KOPT-K1 (cell line): ENCODE results near the gene ANO2.
"Not testable (repeated sequence)": the region's sequence is repeated elsewhere in the genome, so short reads cannot be mapped to it uniquely, and the experiment has no call there.

Experiments used
- H3K27ac ChIP-seq: fragments of 200-600 bp; sonication (generic); 2 replicates; pipeline ENCODE4 v1.5.1; 2016; ENCODE audit warnings: antibody characterized with exemption, mild to moderate bottlenecking, low read depth, low read length; ENCODE audit not compliant: poor library complexity, severe bottlenecking
- H3K36me3 ChIP-seq: fragments of 200-600 bp; sonication (generic); 2 replicates; pipeline ENCODE4 v1.5.1; 2017; ENCODE audit warnings: antibody characterized with exemption, mild to moderate bottlenecking, low read length, moderate library complexity; ENCODE audit not compliant: insufficient read depth
- H3K9me3 ChIP-seq: fragments of 200-600 bp; sonication (generic); 2 replicates; pipeline ENCODE4 v1.5.1; 2017; ENCODE audit warnings: antibody characterized with exemption, low read length, mild to moderate bottlenecking; ENCODE audit not compliant: insufficient read depth, poor library complexity, severe bottlenecking

The ANO2 gene

DNA sequence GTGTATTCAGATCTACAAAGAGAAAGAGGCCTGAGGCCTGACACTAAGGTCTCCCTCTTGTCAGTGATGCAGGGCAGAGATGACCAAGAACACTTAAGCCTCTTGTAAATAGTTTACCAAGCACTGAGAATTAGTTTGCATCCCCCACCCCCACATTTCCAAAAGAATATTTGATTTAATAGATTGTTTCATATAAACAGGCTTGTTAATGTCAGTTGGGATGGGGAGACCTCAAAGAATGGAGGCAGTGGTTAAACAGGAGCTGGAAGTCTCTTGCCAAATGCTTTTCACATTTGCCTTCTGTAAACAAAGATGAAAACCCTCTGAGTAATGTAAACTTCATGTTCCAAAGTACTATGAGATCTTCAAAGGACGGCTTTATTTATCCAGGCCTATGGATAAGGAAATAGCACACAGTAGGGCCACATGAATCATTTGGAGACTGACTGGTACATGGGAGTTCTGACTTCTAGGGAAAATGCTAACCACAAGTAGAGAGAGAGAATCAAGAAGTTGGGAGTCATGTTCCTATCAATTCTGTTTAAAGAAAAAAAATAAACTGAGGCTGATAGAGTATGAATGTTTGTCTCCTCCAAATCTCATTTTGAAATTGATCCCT lies 234.7 kb downstream of the ANO2 start:
- no peaks in the 10 kb centered on the region for H3K9me3 ChIP-seq
- H3K27ac ChIP-seq = no peak overlapping the region
- no peaks in the 10 kb centered on the region for H3K36me3 ChIP-seq

DNA sequence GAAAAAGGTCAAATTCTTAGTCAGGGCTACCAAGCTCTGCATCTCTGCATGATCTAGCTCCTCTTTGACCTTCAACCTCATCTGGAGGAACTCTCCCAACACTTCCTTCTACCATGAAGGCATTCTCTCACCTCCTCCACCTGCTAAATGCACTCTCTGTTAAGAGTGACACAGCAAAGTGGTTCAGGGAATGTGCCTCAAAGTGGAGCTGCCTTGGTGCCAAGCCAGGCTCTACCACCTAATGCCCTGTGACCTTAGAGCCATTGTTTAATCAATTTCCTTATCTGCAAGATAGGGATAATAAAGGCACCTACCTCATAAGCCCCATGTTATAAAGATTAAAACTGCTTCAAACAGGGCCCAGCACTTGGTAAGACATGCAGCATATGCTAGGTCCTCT lies 236.7 kb downstream of the ANO2 start:
- no peak overlapping the region for H3K27ac ChIP-seq
- no peaks in the 10 kb centered on the region for H3K36me3 ChIP-seq
- H3K9me3 ChIP-seq = no peaks in the 10 kb centered on the region

DNA sequence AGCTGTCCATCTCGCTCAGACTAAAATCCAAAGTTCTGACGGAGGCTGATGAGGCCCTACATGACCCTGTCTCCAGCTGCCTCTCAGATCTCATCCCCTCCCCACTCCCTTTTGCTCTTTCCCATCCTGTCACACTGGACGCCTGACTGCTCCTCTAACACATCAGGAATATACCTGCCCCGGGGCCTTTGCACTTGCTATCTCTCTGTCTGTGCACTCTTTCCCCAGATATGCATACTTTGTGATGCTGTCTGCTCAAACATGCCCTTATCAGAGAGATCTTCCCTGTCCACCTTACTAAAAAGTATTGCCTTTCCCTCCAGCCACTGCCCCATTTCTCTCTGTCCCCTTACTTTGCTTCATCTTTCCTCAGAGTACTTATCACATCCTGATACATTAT lies 238.8 kb downstream of the ANO2 start:
- Histone ChIP-seq H3K36me3 (no peaks in the 10 kb centered on the region), H3K9me3 (no peaks in the 10 kb centered on the region), H3K27ac (no peak overlapping the region)

DNA sequence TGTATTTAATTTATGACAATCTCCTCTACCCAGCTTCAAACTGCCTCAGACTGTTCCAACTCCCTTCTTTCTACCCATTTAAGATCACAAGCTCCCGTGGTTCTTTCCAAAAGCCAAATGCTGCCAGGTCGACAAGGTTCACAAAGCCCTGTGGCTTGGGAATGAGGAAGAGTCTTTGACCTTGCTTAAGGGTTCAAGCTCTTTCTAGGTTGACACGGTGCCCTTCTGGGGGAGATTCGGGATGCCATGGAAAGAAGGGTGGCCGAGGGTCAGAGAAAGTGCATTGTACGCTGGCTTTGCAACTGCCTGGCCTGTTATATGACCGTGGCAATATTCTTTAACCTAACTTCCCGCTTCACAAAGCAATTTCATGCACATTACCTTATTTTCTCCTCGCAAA lies 239.3 kb downstream of the ANO2 start:
- Histone ChIP-seq H3K9me3 (no peaks in the 10 kb centered on the region), H3K27ac (no peak overlapping the region), H3K36me3 (no peaks in the 10 kb centered on the region)

DNA sequence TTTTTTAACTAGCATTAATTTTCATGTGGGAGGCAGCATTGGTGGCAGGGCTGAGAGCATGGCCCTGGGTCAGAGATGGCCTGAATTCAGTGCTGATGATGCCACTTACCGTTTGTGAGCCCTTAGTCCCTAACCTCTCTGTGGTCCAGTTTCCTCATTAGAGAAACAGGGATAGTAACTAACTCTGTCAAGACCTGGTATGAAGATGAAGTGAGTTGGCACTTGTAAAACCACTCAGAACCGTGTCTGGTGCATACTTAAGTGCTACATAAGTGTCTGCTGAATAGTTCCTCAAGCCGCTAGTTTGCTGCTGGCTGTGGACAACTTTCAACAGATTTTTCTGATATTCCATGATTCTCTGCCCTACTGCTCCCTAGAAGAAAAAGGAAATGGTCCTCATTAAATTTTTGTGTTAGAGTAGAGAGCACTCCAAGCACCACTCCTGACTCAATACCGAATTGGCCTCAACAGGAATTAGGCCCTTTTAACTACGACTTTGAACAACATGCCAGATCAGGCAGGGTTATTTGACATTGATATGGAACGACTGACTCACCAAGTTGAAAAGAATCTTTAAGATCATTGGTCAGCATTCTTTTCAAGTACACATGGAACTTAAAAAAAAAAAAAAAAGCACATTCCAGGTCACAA lies 250.2 kb downstream of the ANO2 start:
- Histone ChIP-seq H3K27ac (no peak overlapping the region), H3K9me3 (no peaks in the 10 kb centered on the region), H3K36me3 (no peaks in the 10 kb centered on the region)

DNA sequence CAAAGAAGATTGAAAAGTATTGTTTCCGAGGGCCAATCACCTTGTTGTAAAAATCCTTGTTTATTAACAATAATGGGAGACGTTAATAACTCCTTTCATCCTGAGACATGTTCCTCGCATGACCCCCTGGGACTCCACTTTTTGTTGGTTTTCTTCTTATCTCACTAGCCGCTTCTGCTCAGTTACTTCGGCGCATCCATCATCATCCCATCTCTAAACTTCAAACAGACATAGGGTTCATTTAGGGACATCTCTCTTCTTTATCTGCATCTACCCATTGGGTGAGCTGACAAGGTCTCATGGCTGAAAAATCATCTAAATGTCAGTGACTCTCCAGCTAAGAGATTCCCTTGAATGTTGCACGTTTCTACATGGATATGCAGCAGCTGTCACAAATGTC lies 252.2 kb downstream of the ANO2 start:
- Histone ChIP-seq H3K27ac (no peak overlapping the region), H3K36me3 (no peaks in the 10 kb centered on the region)

DNA sequence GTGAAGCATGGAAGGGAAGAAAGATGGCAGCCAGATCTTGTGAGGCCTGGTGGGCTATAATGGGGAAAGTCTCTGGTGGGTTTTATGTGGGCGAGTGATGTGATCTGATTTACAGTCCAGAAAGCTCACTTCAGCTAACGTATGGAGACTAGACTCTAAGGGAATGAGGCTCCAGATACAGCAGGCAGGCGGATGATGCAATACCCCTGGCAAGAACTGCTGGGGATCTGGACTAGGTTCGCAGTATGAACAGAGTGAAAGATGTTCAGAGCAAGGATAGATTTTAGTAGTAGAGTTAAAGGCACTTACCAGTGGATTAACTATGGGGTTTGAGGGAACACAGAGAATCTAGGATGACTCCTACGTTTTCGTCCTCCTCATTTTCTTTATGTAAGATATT lies 253.1 kb downstream of the ANO2 start:
- Histone ChIP-seq H3K36me3 (no peaks in the 10 kb centered on the region), H3K27ac (no peak overlapping the region), H3K9me3 (no peaks in the 10 kb centered on the region)

More for the DNA sequence above, 252.2 kb downstream of the ANO2 start:
- no peaks in the 10 kb centered on the region for H3K9me3 ChIP-seq

DNA sequence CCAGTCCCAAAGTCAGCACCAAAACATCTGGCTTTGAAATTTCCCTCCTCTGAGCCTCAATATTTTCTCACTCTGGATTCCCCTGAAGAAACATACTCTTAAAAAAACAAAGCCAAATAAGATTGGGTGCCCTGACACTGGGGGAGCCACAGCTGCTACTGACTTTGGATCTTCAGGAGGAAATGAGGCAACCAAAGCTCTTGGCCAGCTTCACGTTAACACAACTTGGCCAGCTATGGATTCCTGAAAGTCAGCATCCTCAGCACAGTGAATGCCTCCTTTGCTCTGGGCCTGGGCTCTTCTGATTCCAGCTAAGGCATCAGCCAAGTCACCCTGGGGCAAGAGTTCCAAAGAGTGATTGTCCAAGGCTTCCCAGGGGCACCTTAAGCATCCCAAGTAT lies 254.8 kb downstream of the ANO2 start:
- Histone ChIP-seq H3K36me3 (no peaks in the 10 kb centered on the region), H3K9me3 (no peaks in the 10 kb centered on the region), H3K27ac (no peak overlapping the region)

DNA sequence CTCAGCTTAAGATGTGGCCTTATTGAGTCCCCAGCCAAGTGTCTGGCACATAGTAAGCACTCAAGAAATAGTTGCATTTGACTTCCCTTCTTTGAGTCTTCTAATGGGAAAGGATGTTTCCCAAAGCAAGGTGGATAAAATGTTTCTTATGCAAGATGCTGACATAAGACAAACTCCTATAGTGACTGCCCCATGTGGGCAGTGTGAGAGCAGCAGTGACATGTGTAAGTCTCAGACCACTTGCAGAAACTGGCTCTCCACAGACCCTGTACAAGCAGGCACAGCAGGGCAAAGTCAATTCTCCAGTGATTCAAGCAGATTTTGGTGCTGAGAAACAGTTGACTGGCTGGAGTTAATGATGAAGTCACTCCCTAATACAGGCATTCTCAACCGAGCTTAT lies 255.3 kb downstream of the ANO2 start:
- H3K27ac ChIP-seq = no peak overlapping the region
- no peaks in the 10 kb centered on the region for H3K9me3 ChIP-seq
- no peaks in the 10 kb centered on the region for H3K36me3 ChIP-seq

DNA sequence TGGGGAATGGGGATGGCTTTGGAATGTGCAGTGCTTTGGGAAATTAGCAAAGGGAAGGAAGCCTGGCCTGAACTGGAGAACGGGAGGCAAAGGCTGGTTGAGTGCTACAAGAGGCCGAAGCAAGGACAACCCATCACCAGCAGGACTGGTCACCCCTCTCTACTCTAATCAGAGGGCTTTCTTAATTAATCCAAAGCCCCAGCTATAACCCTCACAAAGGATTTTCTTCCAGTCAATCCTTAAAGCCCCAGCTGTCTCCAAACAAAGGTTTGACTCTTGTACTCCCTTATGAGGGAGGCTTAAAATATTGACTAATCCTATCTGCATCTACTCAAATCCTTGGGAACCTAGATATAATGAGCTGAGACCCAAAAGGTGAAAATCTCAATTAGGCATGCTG lies 256.8 kb downstream of the ANO2 start:
- no peaks in the 10 kb centered on the region for H3K36me3 ChIP-seq
- H3K27ac ChIP-seq = no peak overlapping the region
- H3K9me3 ChIP-seq = no peaks in the 10 kb centered on the region

DNA sequence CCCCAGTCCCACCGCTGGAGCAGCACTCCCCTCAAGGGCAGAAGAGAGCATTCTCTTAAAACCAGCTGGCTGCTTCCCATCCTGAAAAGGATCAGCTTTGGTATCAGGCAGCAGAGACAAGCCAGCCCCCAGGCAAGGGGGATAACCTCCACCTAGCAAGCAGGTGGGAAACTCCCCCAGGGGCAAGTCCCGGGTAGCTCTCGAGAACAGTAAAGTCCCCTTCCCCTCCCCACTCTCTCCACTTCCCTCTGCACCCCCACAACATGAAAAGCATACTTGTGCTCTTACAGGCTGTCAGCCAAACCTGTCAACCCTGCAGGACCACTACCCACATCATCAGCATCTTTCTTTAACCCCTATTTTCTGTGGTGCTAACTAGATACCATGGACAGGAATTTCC lies 259.1 kb downstream of the ANO2 start:
- no peak overlapping the region for H3K27ac ChIP-seq
- H3K9me3 ChIP-seq = no peaks in the 10 kb centered on the region
- H3K36me3 ChIP-seq = no peaks in the 10 kb centered on the region

DNA sequence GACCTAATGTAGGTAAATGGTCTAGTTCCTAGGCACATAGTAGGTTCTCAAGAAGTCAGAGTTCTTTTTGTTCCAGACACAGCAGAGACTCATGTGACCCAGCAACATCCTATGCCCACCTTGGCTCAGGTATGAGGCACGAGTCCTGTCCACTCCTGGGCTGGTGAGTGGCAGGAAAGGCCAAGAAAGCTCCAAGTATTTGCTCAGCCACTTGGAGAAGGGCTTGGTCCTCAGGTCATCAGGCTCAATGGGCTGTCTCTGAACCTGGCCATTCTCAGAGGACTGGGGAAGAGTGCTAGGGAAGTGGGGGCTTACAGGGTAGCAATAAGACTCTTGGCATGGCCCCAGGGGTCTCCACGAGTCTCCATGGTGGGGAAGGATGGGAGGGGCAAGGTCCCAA lies 260.1 kb downstream of the ANO2 start:
- Histone ChIP-seq H3K27ac (no peak overlapping the region), H3K9me3 (no peaks in the 10 kb centered on the region), H3K36me3 (no peaks in the 10 kb centered on the region)

DNA sequence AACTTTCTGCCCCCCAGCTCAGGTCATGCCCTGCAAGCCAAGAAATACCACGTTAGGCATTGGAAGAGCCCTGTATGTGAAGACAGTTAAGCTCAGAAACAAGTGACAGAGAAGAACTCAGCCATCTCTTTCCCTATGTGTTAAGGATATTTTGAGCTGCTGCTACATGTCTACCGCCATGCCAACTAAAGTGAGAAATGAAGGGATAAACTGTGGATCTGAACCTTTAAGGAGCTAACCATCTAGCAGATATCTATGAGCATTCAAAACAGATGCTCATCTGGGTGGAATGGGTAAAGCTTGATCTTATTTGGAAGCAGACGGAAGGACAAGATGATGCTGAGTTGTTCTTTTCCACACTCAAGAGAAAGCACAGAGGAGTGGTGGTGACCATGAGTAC lies 262.5 kb downstream of the ANO2 start:
- Histone ChIP-seq H3K36me3 (no peaks in the 10 kb centered on the region), H3K27ac (no peak overlapping the region)

DNA sequence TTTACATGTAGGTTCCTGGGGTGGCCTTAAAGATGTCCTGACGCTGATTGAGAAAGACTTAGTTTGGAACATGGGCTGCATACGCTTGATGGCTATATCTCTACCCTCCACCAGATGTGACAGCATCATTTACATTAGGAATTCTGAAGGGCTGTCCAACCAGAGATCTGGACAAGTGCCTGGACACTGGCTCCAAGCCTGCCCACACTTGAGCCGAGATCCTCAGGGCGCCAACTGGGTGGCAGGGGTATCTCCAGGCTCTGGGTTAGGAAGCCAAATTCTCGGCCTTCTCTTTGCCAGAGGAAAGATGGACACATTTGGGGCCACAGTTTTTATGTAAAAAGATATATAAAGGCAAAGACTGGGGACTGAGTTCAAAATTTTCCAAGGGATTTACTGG lies 266.9 kb downstream of the ANO2 start:
- H3K9me3 ChIP-seq = no peaks in the 10 kb centered on the region
- no peak overlapping the region for H3K27ac ChIP-seq
- H3K36me3 ChIP-seq = no peaks in the 10 kb centered on the region

More for the DNA sequence above, 262.5 kb downstream of the ANO2 start:
- no peaks in the 10 kb centered on the region for H3K9me3 ChIP-seq

DNA sequence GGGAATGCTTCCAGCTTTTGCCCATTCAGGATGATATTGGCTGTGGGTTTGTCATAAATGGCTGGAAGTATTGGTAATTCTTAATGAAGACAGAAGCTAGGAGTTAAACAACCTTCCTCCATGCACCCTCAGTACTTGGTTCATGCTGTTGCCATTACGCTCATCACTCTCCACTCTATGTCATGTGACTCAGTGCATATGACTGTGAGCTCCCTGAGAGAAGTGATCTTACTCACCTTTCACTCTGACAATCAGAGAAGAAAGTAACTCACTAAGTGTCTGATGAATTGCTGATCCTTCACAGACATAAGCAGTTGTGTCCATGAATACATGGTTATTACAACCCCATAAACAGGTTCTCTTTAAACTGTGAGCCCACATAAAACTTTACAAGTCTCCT lies 275.4 kb downstream of the ANO2 start:
- H3K36me3 ChIP-seq, H3K9me3 ChIP-seq, H3K27ac ChIP-seq: not testable (repeated sequence)

DNA sequence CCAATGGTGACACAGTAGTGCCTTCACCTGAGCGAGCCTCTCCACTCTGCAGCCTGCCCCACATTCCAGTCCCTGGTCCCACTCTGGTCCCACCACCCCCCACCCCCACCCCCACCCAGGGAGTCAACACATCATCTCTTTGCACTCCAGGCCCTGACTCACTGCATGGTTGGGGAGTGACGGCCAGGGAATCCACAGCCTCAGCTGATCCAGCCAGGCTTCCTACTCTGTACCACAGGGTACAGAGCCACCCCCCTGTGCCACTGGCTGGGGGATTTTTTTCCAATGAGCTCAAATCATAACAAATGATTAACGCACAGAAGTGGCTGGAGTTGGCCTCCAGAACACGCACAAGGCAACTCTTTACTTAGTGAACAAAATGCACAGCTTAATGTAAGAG lies 279.4 kb downstream of the ANO2 start:
- Histone ChIP-seq H3K27ac (no peak overlapping the region), H3K9me3 (no peaks in the 10 kb centered on the region), H3K36me3 (no peaks in the 10 kb centered on the region)
